Keratinocyte (primary cell): ENCODE results near the gene NPFFR2. TPM values are rescaled to one million over a fixed set of nuclear protein-coding genes. Genes with fewer than 3 reads are reported as not detected.

Experiments
- DNase-seq: peaks from one replicate; pipeline ENCODE4 v3.0.0-alpha.2; 2011; ENCODE audit warnings: low read depth, missing footprints, low spot score
- FAIRE-seq: peaks from 2 replicates; lab custom pipeline; 2011; peaks lifted over from hg19 to GRCh38; lab: Jason Lieb, UNC
- H2AFZ ChIP-seq: 2 replicates; pipeline ENCODE4 v1.6.0; 2012; ENCODE audit warnings: low read length, control low read depth, inconsistent platforms; ENCODE audit not compliant: control insufficient read depth
- H3K27ac ChIP-seq: 2 replicates; pipeline ENCODE4 v1.5.1; 2011; ENCODE audit warnings: low read length; ENCODE audit not compliant: control insufficient read depth, insufficient read depth
- H3K27me3 ChIP-seq: 3 replicates; pipeline ENCODE4 v1.6.0; 2011; ENCODE audit warnings: low read length; ENCODE audit not compliant: control insufficient read depth, insufficient read depth; ENCODE audit errors: extremely low read depth
- H3K36me3 ChIP-seq, 2 experiments: 2 replicates in 1 of 2; 3 replicates in 1 of 2; pipeline ENCODE4 v1.5.1; 2011; ENCODE audit warnings: low read length in 2 of 2, mild to moderate bottlenecking in 1 of 2; ENCODE audit not compliant: control insufficient read depth in 2 of 2, insufficient read depth in 2 of 2; ENCODE audit errors: extremely low read depth in 1 of 2
- H3K4me1 ChIP-seq: 3 replicates; pipeline ENCODE4 v1.5.1; 2011; ENCODE audit warnings: low read length; ENCODE audit not compliant: control insufficient read depth, insufficient read depth; ENCODE audit errors: extremely low read depth
- H3K4me2 ChIP-seq: 3 replicates; pipeline ENCODE4 v1.6.0; 2011; ENCODE audit warnings: low read depth, low read length; ENCODE audit not compliant: control insufficient read depth, insufficient read depth; ENCODE audit errors: extremely low read depth
- H3K4me3 ChIP-seq, 3 experiments: fragments of 200-600 bp in 1 of 3; sonication (generic) in 1 of 3; 2 replicates in 2 of 3; 3 replicates in 1 of 3; pipeline ENCODE4 v1.5.1; 2011 to 2016; ENCODE audit warnings: low read length in 3 of 3, mild to moderate bottlenecking in 3 of 3, control low read depth in 2 of 3, inconsistent platforms in 1 of 3, low read depth in 1 of 3, mixed read lengths in 1 of 3, mixed run types in 1 of 3, moderate library complexity in 1 of 3; ENCODE audit not compliant: control insufficient read depth in 2 of 3, insufficient read depth in 2 of 3; ENCODE audit errors: extremely low read depth in 1 of 3
- H3K79me2 ChIP-seq: 2 replicates; pipeline ENCODE4 v1.6.0; 2012; ENCODE audit warnings: low read length; ENCODE audit not compliant: control insufficient read depth, insufficient read depth
- H3K9ac ChIP-seq: 3 replicates; pipeline ENCODE4 v1.6.0; 2011; ENCODE audit warnings: low read length; ENCODE audit not compliant: control insufficient read depth, insufficient read depth; ENCODE audit errors: extremely low read depth
- H3K9me1 ChIP-seq: 3 replicates; pipeline ENCODE4 v1.6.0; 2011; ENCODE audit warnings: low read length; ENCODE audit not compliant: control insufficient read depth, insufficient read depth; ENCODE audit errors: extremely low read depth
- H3K9me3 ChIP-seq: 2 replicates; pipeline ENCODE4 v1.5.1; 2012; ENCODE audit warnings: low read depth, low read length; ENCODE audit not compliant: control insufficient read depth
- H4K20me1 ChIP-seq: 3 replicates; pipeline ENCODE4 v1.6.0; 2011; ENCODE audit warnings: low read length; ENCODE audit not compliant: control insufficient read depth, insufficient read depth; ENCODE audit errors: extremely low read depth
- CTCF ChIP-seq, 3 experiments: IDR thresholded peaks in 1 of 3; conservative IDR thresholded peaks in 1 of 3; optimal IDR thresholded peaks in 1 of 3; 2 replicates in 2 of 3; 3 replicates in 1 of 3; pipeline versions ENCODE3 to v1.5.1; 2011; ENCODE audit warnings: low read length in 3 of 3, mild to moderate bottlenecking in 3 of 3, moderate library complexity in 2 of 3, control low read depth in 1 of 3, inconsistent platforms in 1 of 3; ENCODE audit not compliant: insufficient read depth in 2 of 3; ENCODE audit errors: extremely low read depth in 1 of 3
- EZH2 ChIP-seq: IDR thresholded peaks from one replicate; pipeline ENCODE4 v1.6.1; 2012; ENCODE audit warnings: inconsistent platforms, mild to moderate bottlenecking, low read length, moderate library complexity
- dilution Hi-C: fragments of 300-500 bp; cut with MboI; formaldehyde crosslinking; loops from one replicate; pipeline ENCODE4 v1.7.0; 2020; ENCODE audit warnings: low sequenced_read_pairs; ENCODE audit not compliant: extremely low pct_ligation_motif_present
- polyA plus RNA-seq, 5 experiments: library from polyadenylated mRNA; depleted of rRNA in 3 of 5; stranded (reverse) in 3 of 5; stranded (forward) in 1 of 5; unstranded in 1 of 5; fragments of >200 nt; gene quantifications; 1 replicate in 1 of 5; 2 replicates in 3 of 5; 3 replicates in 1 of 5; pipeline versions ENCODE4 v1.2.1 to v1.2.3, GENCODE V29; 2011 to 2012; ENCODE audit warnings: missing spikeins in 2 of 5, low read depth in 1 of 5, low replicate concordance in 1 of 5

Gene NPFFR2
- polyA plus RNA-seq, 1 donor (not counting 4 experiments of a cell fraction or from before 2014, with no cell fraction given) = not detected

- Histone ChIP-seq H3K4me2 (no peak overlapping the region), H3K9me1 (no peaks in the 10 kb centered on the region), H3K9me3 (no peaks in the 10 kb centered on the region), H3K9ac (no peak overlapping the region), H3K4me1 (no peaks in the 10 kb centered on the region), H3K36me3 (no peaks in the 10 kb centered on the region), H3K4me3 (no peak overlapping the region), H2AFZ (no peak overlapping the region), H3K79me2 (no peaks in the 10 kb centered on the region), H3K27ac (no peak overlapping the region), H3K27me3 (no peaks in the 10 kb centered on the region), H4K20me1 (no peaks in the 10 kb centered on the region)
- FAIRE-seq = no peak
- DNase-seq = no peak
- dilution Hi-C loops = no loop called here
- TF ChIP-seq CTCF (optimal IDR thresholded peaks at IDR 0.05 in 1 of 3, IDR thresholded peaks at IDR 0.05 in 1 of 3, conservative IDR thresholded peaks at IDR 0.05 in 1 of 3; ENCODE audit: extremely low read depth in 1 of 3, insufficient read depth in 2 of 3, low read length in 3 of 3) (no peak), EZH2 (no peak)
These were observed 88.1 kb downstream of the NPFFR2 start for GRCh38 chr4:72119946-72120345.

GRCh38 chr4:72128741-72129140 lies 96.9 kb downstream of the NPFFR2 start:
- Histone ChIP-seq H3K36me3 (no peaks in the 10 kb centered on the region), H3K9ac (no peak overlapping the region), H3K9me1 (no peaks in the 10 kb centered on the region), H3K27me3 (no peaks in the 10 kb centered on the region), H3K4me3 (no peak overlapping the region), H3K79me2 (no peaks in the 10 kb centered on the region), H3K9me3 (no peaks in the 10 kb centered on the region), H3K27ac (no peak overlapping the region), H2AFZ (no peak overlapping the region), H3K4me2 (no peak overlapping the region), H3K4me1 (no peaks in the 10 kb centered on the region), H4K20me1 (no peaks in the 10 kb centered on the region)
- no peak for TF ChIP-seq EZH2
- TF ChIP-seq CTCF (optimal IDR thresholded peaks at IDR 0.05 in 1 of 3, IDR thresholded peaks at IDR 0.05 in 1 of 3, conservative IDR thresholded peaks at IDR 0.05 in 1 of 3; ENCODE audit: extremely low read depth in 1 of 3, insufficient read depth in 2 of 3, low read length in 3 of 3) = no peak
- FAIRE-seq (no peak), DNase-seq (no peak)
- dilution Hi-C loops = no loop called here
